ENCODE data around the gene OR6X1. TPM values are rescaled to one million over a fixed set of nuclear protein-coding genes. Genes with fewer than 3 reads are reported as not detected.

The OR6X1 gene
- polyA plus RNA-seq, 1 donor (not counting 4 experiments of a cell fraction or from before 2014, with no cell fraction given), result not detected

DNA sequence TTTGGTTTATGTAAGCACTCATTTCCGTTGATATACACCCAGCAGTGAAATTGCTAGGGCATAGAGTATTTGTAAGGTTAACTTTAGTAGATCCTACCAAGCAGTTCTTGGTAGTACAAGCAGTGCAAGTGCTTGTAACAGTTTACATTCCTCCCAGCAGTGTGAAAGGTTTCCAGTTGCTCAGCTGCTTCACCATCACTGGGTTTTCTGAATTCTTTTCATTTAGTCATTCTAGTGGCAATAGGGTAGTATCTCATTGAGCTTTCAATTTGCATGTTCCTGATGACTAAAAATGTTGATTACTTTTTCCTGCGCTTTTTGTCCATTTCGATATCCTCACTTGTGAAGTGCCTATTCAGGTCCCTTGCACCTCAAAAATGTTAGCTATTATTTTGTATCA, 47.1 kb downstream of the OR6X1 start:
- Histone ChIP-seq H3K27me3 (ENCODE audit: control insufficient read depth, extremely low read depth, insufficient read depth, low read length) (no peaks in the 10 kb centered on the region), H3K4me1 (ENCODE audit: control insufficient read depth, extremely low read depth, insufficient read depth, low read length) (no peaks in the 10 kb centered on the region), H3K9me3 (ENCODE audit: control insufficient read depth, low read depth, low read length) (no peaks in the 10 kb centered on the region), H3K9ac (ENCODE audit: control insufficient read depth, extremely low read depth, insufficient read depth, low read length) (no peak overlapping the region), H3K9me1 (ENCODE audit: control insufficient read depth, extremely low read depth, insufficient read depth, low read length) (no peaks in the 10 kb centered on the region), H3K4me2 (ENCODE audit: control insufficient read depth, extremely low read depth, insufficient read depth, low read depth, low read length) (no peak overlapping the region), H3K36me3 (ENCODE audit: control insufficient read depth in 2 of 2, extremely low read depth in 1 of 2, insufficient read depth in 2 of 2, low read length in 2 of 2) (no peaks in the 10 kb centered on the region), H3K27ac (ENCODE audit: control insufficient read depth, insufficient read depth, low read length) (no peak overlapping the region), H2AFZ (ENCODE audit: control insufficient read depth, low read length) (no peak overlapping the region), H3K79me2 (ENCODE audit: control insufficient read depth, insufficient read depth, low read length) (no peaks in the 10 kb centered on the region), H3K4me3 (ENCODE audit: control insufficient read depth in 2 of 3, extremely low read depth in 1 of 3, insufficient read depth in 2 of 3, low read depth in 1 of 3, low read length in 3 of 3) (no peak overlapping the region), H4K20me1 (ENCODE audit: control insufficient read depth, extremely low read depth, insufficient read depth, low read length) (no peaks in the 10 kb centered on the region)
- no peak for FAIRE-seq
- TF ChIP-seq, protein P1, sequence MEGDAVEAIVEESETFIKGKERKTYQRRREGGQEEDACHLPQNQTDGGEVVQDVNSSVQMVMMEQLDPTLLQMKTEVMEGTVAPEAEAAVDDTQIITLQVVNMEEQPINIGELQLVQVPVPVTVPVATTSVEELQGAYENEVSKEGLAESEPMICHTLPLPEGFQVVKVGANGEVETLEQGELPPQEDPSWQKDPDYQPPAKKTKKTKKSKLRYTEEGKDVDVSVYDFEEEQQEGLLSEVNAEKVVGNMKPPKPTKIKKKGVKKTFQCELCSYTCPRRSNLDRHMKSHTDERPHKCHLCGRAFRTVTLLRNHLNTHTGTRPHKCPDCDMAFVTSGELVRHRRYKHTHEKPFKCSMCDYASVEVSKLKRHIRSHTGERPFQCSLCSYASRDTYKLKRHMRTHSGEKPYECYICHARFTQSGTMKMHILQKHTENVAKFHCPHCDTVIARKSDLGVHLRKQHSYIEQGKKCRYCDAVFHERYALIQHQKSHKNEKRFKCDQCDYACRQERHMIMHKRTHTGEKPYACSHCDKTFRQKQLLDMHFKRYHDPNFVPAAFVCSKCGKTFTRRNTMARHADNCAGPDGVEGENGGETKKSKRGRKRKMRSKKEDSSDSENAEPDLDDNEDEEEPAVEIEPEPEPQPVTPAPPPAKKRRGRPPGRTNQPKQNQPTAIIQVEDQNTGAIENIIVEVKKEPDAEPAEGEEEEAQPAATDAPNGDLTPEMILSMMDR (optimal IDR thresholded peaks at IDR 0.05 in 1 of 3, IDR thresholded peaks at IDR 0.05 in 1 of 3, conservative IDR thresholded peaks at IDR 0.05 in 1 of 3; ENCODE audit: extremely low read depth in 1 of 3, insufficient read depth in 2 of 3, low read length in 3 of 3), result no peak
- TF ChIP-seq EZH2 (IDR thresholded peaks at IDR 0.05; ENCODE audit: low read length), result no peak
- dilution Hi-C loops (cut with MboI; ENCODE audit: extremely low pct_ligation_motif_present, low sequenced_read_pairs), result no loop called here
- no peak for DNase-seq (ENCODE audit: low read depth, low spot score)

DNA sequence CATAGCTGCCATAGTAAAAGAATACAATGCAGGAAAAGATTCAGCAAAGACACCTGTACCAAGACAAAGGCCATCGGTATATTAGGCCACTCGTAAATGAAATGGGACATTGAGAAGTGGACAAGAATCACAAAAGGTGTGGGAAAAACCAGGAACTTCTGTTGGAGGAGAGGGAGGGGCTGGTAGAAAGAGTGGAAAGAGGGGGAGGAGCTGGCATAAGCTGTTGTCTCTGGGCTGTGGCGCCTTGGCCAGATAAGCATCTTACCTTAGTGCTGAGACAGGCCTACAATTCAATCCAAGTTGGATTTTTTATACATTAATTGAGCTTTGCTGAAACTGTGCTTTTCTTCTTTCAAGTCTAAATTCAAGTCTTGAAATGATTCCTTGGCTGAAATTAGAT, 50.0 kb downstream of the OR6X1 start:
- H3K27ac ChIP-seq (ENCODE audit: control insufficient read depth, insufficient read depth, low read length), result no peak overlapping the region
- TF ChIP-seq EZH2 (IDR thresholded peaks at IDR 0.05; ENCODE audit: low read length), result no peak
- TF ChIP-seq, protein P1 (optimal IDR thresholded peaks at IDR 0.05 in 1 of 3, IDR thresholded peaks at IDR 0.05 in 1 of 3, conservative IDR thresholded peaks at IDR 0.05 in 1 of 3; ENCODE audit: extremely low read depth in 1 of 3, insufficient read depth in 2 of 3, low read length in 3 of 3), result no peak
- H3K4me2 ChIP-seq (ENCODE audit: control insufficient read depth, extremely low read depth, insufficient read depth, low read depth, low read length), result no peak overlapping the region
- H3K4me1 ChIP-seq (ENCODE audit: control insufficient read depth, extremely low read depth, insufficient read depth, low read length), result no peaks in the 10 kb centered on the region
- H3K36me3 ChIP-seq (ENCODE audit: control insufficient read depth in 2 of 2, extremely low read depth in 1 of 2, insufficient read depth in 2 of 2, low read length in 2 of 2), result no peaks in the 10 kb centered on the region
- H3K9ac ChIP-seq (ENCODE audit: control insufficient read depth, extremely low read depth, insufficient read depth, low read length), result no peak overlapping the region
- no peak overlapping the region for H2AFZ ChIP-seq (ENCODE audit: control insufficient read depth, low read length)
- FAIRE-seq (no peak), DNase-seq (ENCODE audit: low read depth, low spot score) (no peak)
- H3K27me3 ChIP-seq (ENCODE audit: control insufficient read depth, extremely low read depth, insufficient read depth, low read length), result no peaks in the 10 kb centered on the region
- H3K4me3 ChIP-seq (ENCODE audit: control insufficient read depth in 2 of 3, extremely low read depth in 1 of 3, insufficient read depth in 2 of 3, low read depth in 1 of 3, low read length in 3 of 3), result no peak overlapping the region
- dilution Hi-C loops (cut with MboI; ENCODE audit: extremely low pct_ligation_motif_present, low sequenced_read_pairs), result no loop called here
- no peaks in the 10 kb centered on the region for H4K20me1 ChIP-seq (ENCODE audit: control insufficient read depth, extremely low read depth, insufficient read depth, low read length)
- H3K79me2 ChIP-seq (ENCODE audit: control insufficient read depth, insufficient read depth, low read length), result no peaks in the 10 kb centered on the region
- H3K9me1 ChIP-seq (ENCODE audit: control insufficient read depth, extremely low read depth, insufficient read depth, low read length), result no peaks in the 10 kb centered on the region
- H3K9me3 ChIP-seq (ENCODE audit: control insufficient read depth, low read depth, low read length), result no peaks in the 10 kb centered on the region

Small RNA genes lying within 50 kb of the gene (small RNA-seq; reads per million reads assigned to genes)
- 0 reads per million in 3 experiments for gene RNU1-21P (ENCODE audit: insufficient read length in 3 of 3, low read depth in 3 of 3, low replicate concordance in 1 of 3)

Other genes starting within 250 kb of the OR6X1 start
- gene SCN3B, start 99.9 kb downstream of the OR6X1 start, polyA plus RNA-seq, result 0.08 to 0.19 TPM (median 0.10 TPM) in 3 replicates
- 9.1 to 11.4 TPM (median 9.3 TPM) in 3 replicates for gene ZNF202, start 12.9 kb downstream of the OR6X1 start, polyA plus RNA-seq
- not detected in 3 replicates for gene OR6M1, start 51.8 kb upstream of the OR6X1 start, polyA plus RNA-seq
- gene TMEM225, start 131.2 kb upstream of the OR6X1 start, polyA plus RNA-seq, result not detected in 3 replicates
- not detected in 3 replicates for gene OR8D4, start 147.6 kb upstream of the OR6X1 start, polyA plus RNA-seq
- gene OR4D5, start 185.1 kb upstream of the OR6X1 start, polyA plus RNA-seq, result not detected in 3 replicates
- not detected in 3 replicates for gene OR6T1, start 189.3 kb upstream of the OR6X1 start, polyA plus RNA-seq
- gene OR10S1, start 223.3 kb upstream of the OR6X1 start, polyA plus RNA-seq, result not detected in 3 replicates
- gene OR10G6, start 240.6 kb upstream of the OR6X1 start, polyA plus RNA-seq, result not detected in 3 replicates

Data from keratinocyte (primary cell).